Lower leg skin (tissue), 3 donors: ENCODE results near the gene GOLPH3L.
"Not testable (repeated sequence)": the region's sequence is repeated elsewhere in the genome, so short reads cannot be mapped to it uniquely, and the experiment has no call there.

Experiments
- CTCF ChIP-seq, 3 donors: fragments of 450-650 bp; IDR thresholded peaks; one replicate each; pipeline ENCODE4 v1.5.1; 2016; ENCODE audit warnings: antibody characterized with exemption in 3 of 3, mild to moderate bottlenecking in 3 of 3, moderate library complexity in 2 of 3
- POLR2A ChIP-seq, 2 donors: fragments of 450-650 bp; IDR thresholded peaks; one replicate each; pipeline ENCODE4 v1.6.1; 2016 to 2017; ENCODE audit warnings: antibody characterized with exemption in 2 of 2, mild to moderate bottlenecking in 1 of 2, moderate library complexity in 1 of 2

GRCh38 chr1:150641126-150641815, 55.7 kb downstream of the GOLPH3L start:
- not testable (repeated sequence) for TF ChIP-seq CTCF, POLR2A (IDR thresholded peaks at IDR 0.05)
